Measurements from ENCODE around the gene SCFD1.
"Not testable (repeated sequence)": the region's sequence is repeated elsewhere in the genome, so short reads cannot be mapped to it uniquely, and the experiment has no call there.

The SCFD1 gene

GRCh38 chr14:30621940-30622830 is at the start of gene SCFD1:
Gene SCFD1, plus strand, starts transcription at chr14:30622319. Its CDS starts 20 bp downstream, at chr14:30622339.
- peak; percentile 88 for DNase-seq

- DNase-seq = no peak
Measured at GRCh38 chr14:30572771-30573170, 49.3 kb upstream of the SCFD1 start.

GRCh38 chr14:30573226-30573814 is 48.8 kb upstream of the SCFD1 start:
- DNase-seq = no peak

- no peak for DNase-seq
Measured at GRCh38 chr14:30573966-30574365, 48.2 kb upstream of the SCFD1 start.

- peak; percentile 42 for DNase-seq
Measured at GRCh38 chr14:30574777-30575176, 47.3 kb upstream of the SCFD1 start.

GRCh38 chr14:30576333-30576732 is 45.8 kb upstream of the SCFD1 start:
- not testable (repeated sequence) for DNase-seq

GRCh38 chr14:30580616-30581282 is 41.4 kb upstream of the SCFD1 start:
- DNase-seq = no peak

- DNase-seq = no peak
Measured at GRCh38 chr14:30581283-30581625, 40.9 kb upstream of the SCFD1 start.

- DNase-seq = no peak
Measured at GRCh38 chr14:30582376-30582775, 39.7 kb upstream of the SCFD1 start.

- DNase-seq = no peak
Measured at GRCh38 chr14:30584058-30584630, 38.0 kb upstream of the SCFD1 start.

GRCh38 chr14:30585204-30585603 is 36.9 kb upstream of the SCFD1 start:
- no peak for DNase-seq

GRCh38 chr14:30587141-30587540 is 35.0 kb upstream of the SCFD1 start:
- DNase-seq = no peak

- DNase-seq = no peak
Measured at GRCh38 chr14:30588873-30589272, 33.2 kb upstream of the SCFD1 start.

GRCh38 chr14:30596935-30597334 is 25.2 kb upstream of the SCFD1 start:
- no peak for DNase-seq

GRCh38 chr14:30597504-30597903 is 24.6 kb upstream of the SCFD1 start:
- no peak for DNase-seq

GRCh38 chr14:30600922-30601918 is 20.9 kb upstream of the SCFD1 start:
- DNase-seq = no peak

- no peak for DNase-seq
Measured at GRCh38 chr14:30603402-30603801, 18.7 kb upstream of the SCFD1 start.

- not testable (repeated sequence) for DNase-seq
Measured at GRCh38 chr14:30604696-30605095, 17.4 kb upstream of the SCFD1 start.

- no peak for DNase-seq
Measured at GRCh38 chr14:30607156-30607780, 14.9 kb upstream of the SCFD1 start.

- DNase-seq = no peak
Measured at GRCh38 chr14:30608533-30609006, 13.5 kb upstream of the SCFD1 start.

- DNase-seq = peak; percentile 58
Measured at GRCh38 chr14:30610787-30611343, 11.3 kb upstream of the SCFD1 start.
